A549 (cell line): ENCODE measurements around the gene PYGO2.

Source experiments
- CHD4 ChIP-seq: fragments of 200-600 bp; sonication (generic); IDR thresholded peaks from 2 replicates; pipeline ENCODE4 v1.6.1; 2016; ENCODE audit warnings: antibody characterized with exemption, mild to moderate bottlenecking, borderline replicate concordance
- CTCF ChIP-seq: fragments of >200 bp; sonication (Bioruptor Twin); formaldehyde crosslinking; IDR thresholded peaks from 3 replicates; pipeline ENCODE4 v1.5.1; 2016
- EP300 ChIP-seq, 2 experiments: fragments of >200 bp; sonication (Bioruptor Twin); formaldehyde crosslinking; IDR thresholded peaks; 2 replicates in 1 of 2; 3 replicates in 1 of 2; pipeline ENCODE4 v1.6.1; 2016 to 2017
- JUN ChIP-seq, 2 experiments: fragments of >200 bp; sonication (Bioruptor Twin); formaldehyde crosslinking; IDR thresholded peaks; 2 replicates in 1 of 2; 3 replicates in 1 of 2; pipeline ENCODE4 v1.6.1; 2016 to 2017
- POLR2A ChIP-seq: IDR thresholded peaks from 2 replicates; pipeline ENCODE4 v1.6.1; 2012; ENCODE audit warnings: mild to moderate bottlenecking, low read length

GRCh38 chr1:154982897-154983648, 21.5 kb upstream of the PYGO2 start, which contains the start of gene FLAD1:
- TF ChIP-seq CHD4, result no peak
- peak in 1 of 2 experiments; percentile 79; a peak in 3 of 5 replicates for TF ChIP-seq JUN (IDR thresholded peaks at IDR 0.05)
- TF ChIP-seq POLR2A, result peak; percentile 41; the same call in 1 of the 2 replicates
- no peak for TF ChIP-seq CTCF
- no peak for TF ChIP-seq EP300 (IDR thresholded peaks at IDR 0.05)
